Stimulated activated naive CD8-positive, alpha-beta T cell treated with anti-CD3 and anti-CD28 coated beads, Interleukin-15, Interleukin-2, amounts not matched to agents 100 ng/mL and 50 ng/mL, for 24 hours (primary cell): ENCODE results near the gene KICS2.
"Not testable (repeated sequence)": the region's sequence is repeated elsewhere in the genome, so short reads cannot be mapped to it uniquely, and the experiment has no call there.

Source experiments
- H3K27ac Mint-ChIP-seq: one replicate; pipeline ENCODE4 v1.8.0; 2021; ENCODE audit warnings: mild to moderate bottlenecking, mixed read lengths
- H3K27me3 Mint-ChIP-seq: one replicate; pipeline ENCODE4 v1.8.0; 2021; ENCODE audit warnings: mixed read lengths
- H3K36me3 Mint-ChIP-seq: one replicate; pipeline ENCODE4 v1.8.0; 2021; ENCODE audit warnings: low read depth, mixed read lengths
- H3K4me1 Mint-ChIP-seq: one replicate; pipeline ENCODE4 v1.8.0; 2021; ENCODE audit warnings: low read depth, mixed read lengths
- H3K4me3 Mint-ChIP-seq: one replicate; pipeline ENCODE4 v1.8.0; 2021; ENCODE audit warnings: mild to moderate bottlenecking, mixed read lengths
- H3K9me3 Mint-ChIP-seq: one replicate; pipeline ENCODE4 v1.8.0; 2021; ENCODE audit warnings: mixed read lengths

KICS2 gene

DNA sequence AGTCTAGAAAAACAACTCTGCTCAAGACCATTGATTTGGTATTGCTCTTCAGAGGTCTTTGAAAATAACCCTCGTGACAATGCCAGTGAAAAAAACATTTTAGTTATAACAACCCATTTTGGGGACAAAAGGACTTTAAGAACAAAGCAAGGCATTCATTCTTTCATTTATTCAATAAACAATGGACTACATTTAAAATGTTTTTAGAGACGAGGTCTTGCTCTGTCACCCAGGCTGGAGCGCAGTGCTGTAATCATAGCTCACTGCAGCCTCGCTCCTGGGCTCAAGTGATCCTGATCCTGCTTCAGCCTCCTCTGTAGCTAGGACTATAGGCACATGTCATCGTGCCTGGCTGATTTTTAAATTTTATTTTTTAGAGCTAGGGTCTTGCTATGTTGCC lies 7.7 kb upstream of the KICS2 start:
- no peaks in the 10 kb centered on the region for H3K9me3 Mint-ChIP-seq
- no peak overlapping the region for H3K27ac Mint-ChIP-seq
- H3K27me3 Mint-ChIP-seq, result peaks cover 7% of the 10 kb centered on the region
- H3K36me3 Mint-ChIP-seq, result no peaks in the 10 kb centered on the region
- no peak overlapping the region for H3K4me3 Mint-ChIP-seq
- H3K4me1 Mint-ChIP-seq, result no peaks in the 10 kb centered on the region

DNA sequence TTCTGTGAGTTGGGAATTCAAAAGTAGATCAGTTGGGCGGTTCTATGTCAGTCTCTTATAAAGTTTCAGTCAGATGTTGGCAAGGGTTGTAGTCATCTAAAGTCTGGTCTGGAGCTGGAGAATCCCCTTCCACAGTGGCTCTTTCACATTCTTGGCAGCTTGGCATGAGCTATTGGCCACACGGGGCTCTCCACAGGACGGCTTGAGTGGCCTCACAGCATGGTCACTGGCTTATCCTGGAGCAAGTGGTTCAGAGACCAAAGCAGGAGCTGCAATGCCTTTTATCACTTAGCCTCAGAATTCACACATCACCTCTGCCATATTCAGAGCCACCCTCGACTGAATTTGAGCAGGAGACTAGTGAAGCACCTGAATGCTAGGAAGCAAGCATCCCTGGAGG lies 7.1 kb upstream of the KICS2 start:
- no peak overlapping the region for H3K27ac Mint-ChIP-seq
- H3K4me1 Mint-ChIP-seq, result no peaks in the 10 kb centered on the region
- no peaks in the 10 kb centered on the region for H3K9me3 Mint-ChIP-seq
- peaks cover 4% of the 10 kb centered on the region for H3K27me3 Mint-ChIP-seq
- no peak overlapping the region for H3K4me3 Mint-ChIP-seq
- no peaks in the 10 kb centered on the region for H3K36me3 Mint-ChIP-seq

DNA sequence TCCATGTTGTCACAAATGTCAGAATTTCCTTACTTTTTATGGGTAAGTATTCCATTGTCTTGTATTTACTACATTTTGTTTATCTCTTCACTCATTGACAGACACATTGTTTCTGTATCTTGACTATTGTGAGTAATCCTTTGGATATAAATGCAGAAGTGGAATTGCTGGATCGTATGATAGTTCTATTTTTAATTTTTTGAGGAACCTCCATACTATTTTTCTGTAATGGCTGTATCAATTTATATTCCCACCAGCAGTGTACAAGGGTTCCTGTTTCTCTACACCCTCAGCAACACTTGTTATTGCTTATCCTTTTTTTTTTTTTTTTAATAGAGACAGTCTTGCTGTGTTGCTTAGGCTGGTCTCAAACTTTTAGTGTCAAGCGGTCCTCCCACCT lies 3.5 kb upstream of the KICS2 start:
- Mint-ChIP-seq H3K36me3 (no peaks in the 10 kb centered on the region), H3K27ac (no peak overlapping the region), H3K9me3 (no peaks in the 10 kb centered on the region), H3K4me3 (no peak overlapping the region), H3K27me3 (peaks cover 4% of the 10 kb centered on the region), H3K4me1 (peaks cover 19% of the 10 kb centered on the region)

DNA sequence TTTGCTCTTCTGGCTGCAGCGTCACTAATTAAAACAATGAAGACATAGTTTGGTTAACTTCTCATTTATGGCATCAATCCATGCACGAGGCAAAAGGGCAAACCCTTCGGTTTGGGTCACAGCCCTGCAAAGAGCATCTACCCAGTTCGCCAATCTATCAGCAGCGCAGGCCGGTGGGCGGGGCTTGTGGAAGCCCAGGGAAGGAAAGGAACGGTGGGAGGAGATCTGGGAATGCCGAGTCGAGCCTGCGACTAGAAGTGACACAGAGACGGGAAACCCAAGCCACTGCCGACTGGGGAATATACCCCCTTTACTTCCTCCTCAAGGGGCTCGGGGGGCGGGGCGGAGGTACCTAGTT lies 466 bp downstream of the KICS2 start:
- H3K4me1 Mint-ChIP-seq, result peaks cover 37% of the 10 kb centered on the region

DNA sequence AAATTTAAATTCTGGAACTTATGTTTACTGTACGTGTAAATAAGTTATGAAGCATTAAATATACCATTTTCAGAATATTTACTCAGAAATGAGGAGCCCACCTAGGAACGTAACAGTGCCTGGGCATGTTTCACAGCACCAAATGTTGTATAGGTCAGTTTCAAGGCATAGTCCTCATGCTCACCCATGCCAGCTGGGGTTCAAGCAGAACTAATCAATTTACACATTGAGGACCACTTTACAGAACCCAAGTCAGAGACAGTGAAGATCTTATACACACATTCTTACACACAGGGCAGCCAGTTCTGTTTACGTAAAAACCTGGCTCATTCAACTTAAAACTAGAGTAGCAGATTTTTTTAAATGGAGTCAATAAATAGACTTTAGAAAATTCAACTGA lies 2.0 kb downstream of the KICS2 start:
- Mint-ChIP-seq H3K27me3 (no peaks in the 10 kb centered on the region), H3K27ac (no peak overlapping the region), H3K9me3 (no peaks in the 10 kb centered on the region), H3K36me3 (peaks cover 3% of the 10 kb centered on the region), H3K4me3 (peak overlapping the region; percentile 42), H3K4me1 (peaks cover 37% of the 10 kb centered on the region)

More for the DNA sequence above, 466 bp downstream of the KICS2 start:
- Mint-ChIP-seq H3K36me3 (no peaks in the 10 kb centered on the region), H3K27me3 (peaks cover 2% of the 10 kb centered on the region), H3K27ac (peak overlapping the region; percentile 99), H3K4me3 (peak overlapping the region; percentile 96), H3K9me3 (no peaks in the 10 kb centered on the region)

DNA sequence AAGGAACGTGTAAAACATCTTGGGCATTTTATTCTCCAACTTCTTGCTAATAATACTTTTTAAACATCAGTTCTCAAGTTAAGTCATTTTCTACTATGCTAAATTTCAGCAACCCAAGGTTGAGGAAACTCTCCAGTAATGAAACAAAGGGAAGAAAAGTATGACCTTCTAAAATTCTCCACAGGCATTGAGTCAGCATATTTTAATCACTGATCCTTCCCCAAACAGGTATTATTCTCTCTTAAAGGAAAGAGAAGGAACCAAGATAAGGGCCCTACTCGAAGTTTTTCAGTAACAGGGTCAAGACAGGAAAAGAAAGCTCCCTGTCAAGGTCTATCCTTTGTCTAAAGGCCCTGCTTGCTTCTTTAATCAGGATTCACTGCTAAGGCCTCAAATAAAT lies 3.0 kb downstream of the KICS2 start:
- peaks cover 37% of the 10 kb centered on the region for H3K4me1 Mint-ChIP-seq
- peaks cover 6% of the 10 kb centered on the region for H3K36me3 Mint-ChIP-seq
- H3K4me3 Mint-ChIP-seq, result peak overlapping the region; percentile 14
- no peaks in the 10 kb centered on the region for H3K27me3 Mint-ChIP-seq
- no peaks in the 10 kb centered on the region for H3K9me3 Mint-ChIP-seq
- H3K27ac Mint-ChIP-seq, result peak overlapping the region; percentile 2

DNA sequence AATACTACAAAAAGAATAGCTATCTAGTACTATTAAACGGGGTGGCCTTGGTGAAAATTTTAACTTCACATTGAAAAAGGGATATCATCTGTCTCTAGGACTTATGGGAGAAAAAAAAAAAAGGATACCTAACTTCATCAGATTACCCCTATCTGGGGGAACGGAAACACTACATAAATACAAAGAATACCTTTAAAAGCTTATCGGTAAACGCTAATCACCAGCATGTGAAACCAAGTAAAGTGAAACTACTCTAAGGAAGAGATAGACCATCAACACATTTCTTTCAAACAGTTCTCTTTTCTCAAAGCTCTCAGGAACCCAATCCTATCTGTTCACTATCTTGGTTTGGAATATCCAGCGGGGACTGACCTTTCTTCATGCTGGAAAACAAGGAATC lies 3.5 kb downstream of the KICS2 start:
- Mint-ChIP-seq H3K27me3 (no peaks in the 10 kb centered on the region), H3K4me3 (peak overlapping the region; percentile 17), H3K27ac (no peak overlapping the region), H3K9me3 (no peaks in the 10 kb centered on the region), H3K36me3 (peaks cover 12% of the 10 kb centered on the region), H3K4me1 (peaks cover 37% of the 10 kb centered on the region)

DNA sequence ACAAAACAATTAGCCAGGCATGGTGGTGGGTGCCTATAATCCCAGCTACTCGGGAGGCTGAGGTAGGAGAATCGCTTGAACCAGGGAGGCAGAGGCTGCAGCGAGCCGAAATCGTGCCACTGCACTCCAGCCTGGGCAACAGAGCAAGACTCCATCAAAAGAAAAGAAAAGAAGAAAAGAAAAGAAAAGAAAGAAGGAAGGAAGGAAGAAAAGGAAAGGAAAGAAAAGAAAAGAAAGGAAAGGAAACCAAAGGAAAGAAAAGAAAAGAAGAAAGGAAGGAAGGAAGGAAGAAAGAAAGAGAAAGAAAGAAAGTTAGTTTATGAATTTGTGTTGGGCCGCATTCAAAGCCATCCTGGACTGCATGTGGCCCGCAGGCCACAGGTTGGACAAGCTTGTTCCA lies 4.5 kb downstream of the KICS2 start:
- peaks cover 33% of the 10 kb centered on the region for H3K4me1 Mint-ChIP-seq

DNA sequence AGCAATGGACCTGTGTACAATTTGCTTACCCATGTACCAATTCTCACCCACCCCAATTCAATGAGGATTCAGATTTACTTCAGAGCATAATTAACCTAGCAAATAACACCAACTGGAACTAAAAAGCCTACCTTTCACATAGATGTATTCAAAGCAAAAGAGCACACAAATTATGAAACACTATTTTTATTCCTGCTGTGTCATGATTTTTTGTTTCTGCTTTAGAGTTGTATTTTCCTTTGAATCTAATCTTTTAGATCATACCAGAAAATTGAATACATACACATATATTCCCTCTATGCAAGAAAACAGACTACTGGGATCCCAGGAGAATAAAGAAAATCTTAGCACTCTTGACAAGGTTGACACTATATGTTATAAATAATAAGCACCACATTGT lies 5.9 kb downstream of the KICS2 start:
- H3K27me3 Mint-ChIP-seq, result no peaks in the 10 kb centered on the region
- H3K9me3 Mint-ChIP-seq, result no peaks in the 10 kb centered on the region
- H3K36me3 Mint-ChIP-seq, result peaks cover 27% of the 10 kb centered on the region
- no peak overlapping the region for H3K27ac Mint-ChIP-seq
- H3K4me3 Mint-ChIP-seq, result no peak overlapping the region
- H3K4me1 Mint-ChIP-seq, result peaks cover 24% of the 10 kb centered on the region

More for the DNA sequence above, 4.5 kb downstream of the KICS2 start:
- not testable (repeated sequence) for H3K4me3 Mint-ChIP-seq, H3K27ac Mint-ChIP-seq, H3K9me3 Mint-ChIP-seq, H3K27me3 Mint-ChIP-seq
- peaks cover 17% of the 10 kb centered on the region for H3K36me3 Mint-ChIP-seq

DNA sequence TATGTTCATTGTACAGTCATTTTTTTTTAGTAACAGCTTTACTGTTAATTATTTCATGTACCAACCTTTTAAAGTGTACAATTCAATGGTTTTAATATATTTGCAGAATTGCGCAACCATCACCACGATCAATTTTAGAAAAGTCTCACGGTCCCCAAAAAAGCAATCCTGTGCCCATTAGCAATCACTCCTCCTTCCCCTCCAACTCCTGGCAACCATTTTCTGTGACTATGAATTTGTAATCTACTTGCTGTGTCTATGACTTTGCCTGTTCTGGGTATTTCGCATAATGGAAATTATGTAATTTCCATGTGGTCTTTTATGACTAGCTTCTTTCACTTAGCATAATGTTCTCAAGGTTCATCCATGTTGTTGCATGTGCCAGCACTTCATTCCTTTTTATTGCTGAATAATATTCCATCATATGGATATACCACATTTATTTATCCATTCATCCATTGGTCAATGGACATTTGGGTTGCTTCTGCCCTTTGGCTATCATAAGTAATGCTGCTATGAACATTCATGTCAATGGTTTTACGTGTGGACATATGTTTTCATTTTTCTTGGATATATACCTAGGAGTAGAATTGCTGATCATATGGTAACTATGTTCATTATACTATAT lies 9.9 kb downstream of the KICS2 start:
- peaks cover 51% of the 10 kb centered on the region for H3K36me3 Mint-ChIP-seq
- H3K9me3 Mint-ChIP-seq, result no peaks in the 10 kb centered on the region
- no peaks in the 10 kb centered on the region for H3K27me3 Mint-ChIP-seq
- H3K4me1 Mint-ChIP-seq, result no peaks in the 10 kb centered on the region
- no peak overlapping the region for H3K4me3 Mint-ChIP-seq
- no peak overlapping the region for H3K27ac Mint-ChIP-seq

DNA sequence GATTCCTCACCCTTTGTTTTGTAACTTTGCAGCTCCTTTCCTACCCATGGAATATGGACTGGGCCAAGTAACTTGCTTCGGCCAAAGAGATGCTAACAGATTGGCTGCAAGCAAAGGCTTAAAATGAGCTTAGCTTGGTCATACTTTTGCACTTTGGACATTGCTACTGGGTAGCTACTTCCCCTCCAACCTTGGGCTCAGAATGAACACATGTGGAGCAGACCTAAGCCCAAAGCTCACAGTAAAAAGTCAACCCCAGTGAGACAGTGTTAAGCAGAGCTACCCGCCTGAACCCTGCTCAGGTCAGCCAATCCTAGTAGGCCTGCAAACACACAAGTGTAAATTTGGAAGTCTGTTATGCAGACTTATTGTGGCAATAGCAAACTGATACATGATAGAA lies 14.6 kb downstream of the KICS2 start:
- H3K4me1 Mint-ChIP-seq, result peaks cover 5% of the 10 kb centered on the region
- no peak overlapping the region for H3K27ac Mint-ChIP-seq
- no peaks in the 10 kb centered on the region for H3K9me3 Mint-ChIP-seq
- peaks cover 61% of the 10 kb centered on the region for H3K36me3 Mint-ChIP-seq
- no peaks in the 10 kb centered on the region for H3K27me3 Mint-ChIP-seq
- no peak overlapping the region for H3K4me3 Mint-ChIP-seq

DNA sequence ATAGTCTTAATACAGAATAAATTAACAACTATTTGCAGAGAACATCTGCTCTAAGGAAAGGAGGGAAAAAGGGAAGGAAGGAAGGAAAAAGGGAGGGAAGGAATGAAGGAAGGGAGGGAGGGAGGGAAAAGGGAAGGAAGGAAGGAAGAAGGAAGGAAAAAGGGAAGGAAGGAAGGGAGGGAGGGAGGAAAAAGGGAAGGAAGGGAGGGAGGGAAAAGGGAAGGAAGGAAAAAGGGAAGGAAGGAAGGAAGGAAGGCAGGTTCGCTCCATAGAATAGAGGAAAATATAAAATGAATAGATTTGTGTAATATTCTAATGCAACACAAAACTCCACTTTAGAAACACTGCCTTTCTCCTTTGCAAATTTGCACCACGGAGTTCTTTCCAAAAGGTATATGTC lies 16.6 kb downstream of the KICS2 start:
- Mint-ChIP-seq H3K27me3 (no peaks in the 10 kb centered on the region), H3K4me1 (peaks cover 5% of the 10 kb centered on the region), H3K9me3 (no peaks in the 10 kb centered on the region), H3K36me3 (peaks cover 56% of the 10 kb centered on the region), H3K27ac (no peak overlapping the region), H3K4me3 (no peak overlapping the region)

DNA sequence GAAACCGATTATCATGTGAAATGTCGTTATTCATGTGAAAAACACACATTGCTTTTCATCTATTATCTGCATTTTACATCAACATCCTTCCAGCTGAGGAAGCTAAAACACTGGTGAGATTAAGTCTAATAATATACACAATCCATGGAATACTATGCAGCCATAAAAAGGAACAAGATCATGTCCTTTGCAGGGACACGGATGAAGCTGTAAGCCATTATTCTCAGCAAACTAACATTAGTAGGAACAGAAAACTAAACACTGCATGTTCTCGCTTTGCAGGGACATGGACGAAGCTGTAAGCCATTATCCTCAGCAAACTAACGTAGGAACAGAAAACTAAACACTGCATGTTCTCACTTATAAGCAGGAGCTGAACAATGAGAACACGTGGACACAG lies 18.3 kb downstream of the KICS2 start:
- Mint-ChIP-seq H3K4me3 (no peak overlapping the region), H3K27me3 (no peaks in the 10 kb centered on the region), H3K4me1 (peaks cover 5% of the 10 kb centered on the region), H3K36me3 (peaks cover 49% of the 10 kb centered on the region), H3K27ac (no peak overlapping the region), H3K9me3 (no peaks in the 10 kb centered on the region)

DNA sequence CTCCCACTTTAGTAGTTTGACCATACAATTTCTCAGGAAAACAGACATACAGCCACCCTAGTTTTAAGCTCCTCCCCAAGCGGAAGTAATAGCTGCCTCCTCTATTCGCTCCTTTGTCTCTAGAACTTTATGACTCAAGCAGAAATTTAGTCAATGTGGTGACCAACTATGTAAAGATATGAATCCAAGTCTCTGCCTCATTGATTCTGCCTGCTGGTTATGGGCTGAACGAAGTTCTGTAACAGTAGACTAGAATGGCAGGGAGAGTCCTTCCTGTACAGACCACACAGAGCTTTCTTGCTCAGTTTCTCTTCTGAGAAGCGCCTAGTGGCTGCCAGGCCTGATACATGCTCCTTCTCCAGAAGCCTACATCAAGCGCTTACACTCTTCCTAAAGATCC lies 19.1 kb downstream of the KICS2 start:
- Mint-ChIP-seq H3K27ac (no peak overlapping the region), H3K4me1 (peaks cover 5% of the 10 kb centered on the region), H3K4me3 (no peak overlapping the region), H3K27me3 (no peaks in the 10 kb centered on the region), H3K9me3 (no peaks in the 10 kb centered on the region), H3K36me3 (peaks cover 45% of the 10 kb centered on the region)

DNA sequence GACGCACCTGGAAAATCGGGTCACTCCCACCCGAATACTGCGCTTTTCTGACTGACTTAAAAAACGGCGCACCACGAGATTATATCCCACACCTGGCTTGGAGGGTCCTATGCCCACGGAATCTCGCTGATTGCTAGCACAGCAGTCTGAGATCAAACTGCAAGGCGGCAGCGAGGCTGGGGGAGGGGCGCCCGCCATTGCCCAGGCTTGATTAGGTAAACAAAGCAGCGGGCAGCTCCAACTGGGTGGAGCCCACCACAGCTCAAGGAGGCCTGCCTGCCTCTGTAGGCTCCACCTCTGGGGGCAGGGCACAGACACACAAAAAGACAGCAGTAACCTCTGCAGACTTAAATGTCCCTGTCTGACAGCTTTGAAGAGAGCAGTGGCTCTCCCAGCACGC lies 26.3 kb downstream of the KICS2 start:
- H3K27me3 Mint-ChIP-seq, H3K9me3 Mint-ChIP-seq, H3K4me3 Mint-ChIP-seq, H3K27ac Mint-ChIP-seq: not testable (repeated sequence)
- Mint-ChIP-seq H3K36me3 (peaks cover 35% of the 10 kb centered on the region), H3K4me1 (peaks cover 14% of the 10 kb centered on the region)

DNA sequence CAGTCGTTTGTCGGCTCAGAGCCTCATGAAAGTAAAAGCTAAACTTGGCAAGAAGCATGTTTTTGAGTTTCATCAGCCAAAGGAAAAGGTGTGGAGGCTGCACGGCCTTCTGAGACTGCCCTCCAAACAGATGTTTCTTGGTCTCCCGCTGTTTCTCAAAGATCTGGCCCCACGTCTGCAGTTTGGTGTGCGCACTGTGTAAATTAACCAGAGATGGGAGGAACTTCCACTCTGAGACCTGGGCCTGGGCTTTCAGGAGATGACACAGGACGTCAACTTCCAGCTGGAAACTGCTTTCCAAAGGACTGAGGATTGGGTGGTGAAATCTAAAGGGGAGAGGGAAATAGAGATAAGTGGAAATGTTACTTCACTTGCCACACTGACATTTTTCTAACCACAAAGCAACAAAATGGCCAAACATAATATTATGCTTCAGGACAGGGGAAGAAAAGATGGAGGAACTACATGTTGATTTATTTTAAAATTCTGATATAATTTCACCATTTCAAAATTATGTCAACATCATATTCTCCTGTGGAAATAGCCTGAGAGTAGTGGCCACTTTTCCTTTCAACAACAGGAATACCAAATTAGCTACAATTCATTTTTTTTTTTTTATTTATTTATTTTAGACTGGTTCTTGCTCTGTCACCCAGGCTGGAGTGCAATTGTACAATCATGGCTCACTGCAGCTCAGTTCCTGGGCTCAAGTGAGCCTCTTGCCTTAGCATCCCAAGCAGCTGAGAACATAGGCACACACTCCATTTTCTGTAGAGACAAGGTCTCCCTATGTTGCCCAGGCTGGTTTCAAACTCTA lies 27.6 kb downstream of the KICS2 start:
- Mint-ChIP-seq H3K27me3 (no peaks in the 10 kb centered on the region), H3K36me3 (peaks cover 38% of the 10 kb centered on the region), H3K9me3 (no peaks in the 10 kb centered on the region), H3K4me3 (no peak overlapping the region), H3K4me1 (peaks cover 14% of the 10 kb centered on the region), H3K27ac (no peak overlapping the region)
